AG09319 (cell line): Measurements from ENCODE around the gene CCDC88A.

Source experiments
- DNase-seq: peaks from one replicate; pipeline ENCODE4 v3.0.0-alpha.2; 2010; ENCODE audit warnings: low read depth; ENCODE audit errors: extremely low read depth
- CTCF ChIP-seq: IDR thresholded peaks from 2 replicates; pipeline ENCODE4 v1.5.1; 2011; ENCODE audit warnings: low read depth, mild to moderate bottlenecking, inconsistent platforms, low read length, moderate library complexity

The CCDC88A gene

GRCh38 chr2:55419679-55420438 lies at the start of gene CCDC88A:
Gene CCDC88A (minus strand): TSS chr2:55419856. CDS start chr2:55419079, 777 bp downstream.
- peak; percentile 25 for TF ChIP-seq CTCF

GRCh38 chr2:55461679-55462078 lies 42.0 kb upstream of the CCDC88A start:
- DNase-seq: no peak
- no peak for TF ChIP-seq CTCF

More at GRCh38 chr2:55419679-55420438, at the start of gene CCDC88A:
- peak; percentile 98 for DNase-seq

GRCh38 chr2:55460562-55460961 lies 40.9 kb upstream of the CCDC88A start:
- DNase-seq: no peak
- no peak for TF ChIP-seq CTCF

- DNase-seq: no peak
- TF ChIP-seq CTCF: no peak
Observed at GRCh38 chr2:55459714-55460274, 40.1 kb upstream of the CCDC88A start.

GRCh38 chr2:55459279-55459678 lies 39.6 kb upstream of the CCDC88A start:
- TF ChIP-seq CTCF: no peak
- no peak for DNase-seq

GRCh38 chr2:55454121-55454520 lies 34.5 kb upstream of the CCDC88A start:
- TF ChIP-seq CTCF: no peak
- DNase-seq: no peak

GRCh38 chr2:55452879-55453278 lies 33.2 kb upstream of the CCDC88A start:
- no peak for DNase-seq

More at GRCh38 chr2:55452879-55453278, 33.2 kb upstream of the CCDC88A start:
- no peak for TF ChIP-seq CTCF
